HG02981 (cell line): ENCODE results near the gene SHOC1.
A peak's percentile ranks its signal among the peaks of the same experiment; 100 is the strongest.
"Not testable (repeated sequence)": the region's sequence is repeated elsewhere in the genome, so short reads cannot be mapped to it uniquely, and the experiment has no call there.

Experiments
- ATAC-seq: cut with Tn5 transposase; IDR thresholded peaks from one replicate; pipeline ENCODE4 v1.9.1; 2021; ENCODE audit warnings: mild to moderate bottlenecking, moderate library complexity; ENCODE audit not compliant: unreplicated experiment

Gene SHOC1

DNA sequence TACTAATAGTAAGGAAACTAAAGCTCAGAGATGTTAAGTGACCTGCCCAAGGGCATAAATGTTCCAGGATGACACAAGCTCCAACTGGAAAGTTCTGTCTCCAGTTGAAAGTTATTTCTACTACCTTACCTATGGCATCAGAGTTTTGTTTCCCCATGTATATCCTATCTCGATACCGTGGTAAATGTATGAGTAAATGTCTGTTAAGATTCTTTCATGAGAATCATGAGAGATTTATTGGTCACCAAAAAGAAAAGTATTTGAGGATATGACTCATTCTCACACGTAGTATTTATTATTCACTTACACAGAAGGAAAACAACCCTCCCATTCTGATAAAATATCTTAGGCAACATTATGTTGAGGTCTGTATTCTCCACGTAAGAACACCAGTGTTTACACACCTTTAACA is 11.1 kb upstream of the SHOC1 start:
- no peak for ATAC-seq

GRCh38 chr9:111805262-111805661 is 10.5 kb upstream of the SHOC1 start:
- ATAC-seq: no peak

GRCh38 chr9:111804636-111805035 is 9.9 kb upstream of the SHOC1 start:
- ATAC-seq: no peak

DNA sequence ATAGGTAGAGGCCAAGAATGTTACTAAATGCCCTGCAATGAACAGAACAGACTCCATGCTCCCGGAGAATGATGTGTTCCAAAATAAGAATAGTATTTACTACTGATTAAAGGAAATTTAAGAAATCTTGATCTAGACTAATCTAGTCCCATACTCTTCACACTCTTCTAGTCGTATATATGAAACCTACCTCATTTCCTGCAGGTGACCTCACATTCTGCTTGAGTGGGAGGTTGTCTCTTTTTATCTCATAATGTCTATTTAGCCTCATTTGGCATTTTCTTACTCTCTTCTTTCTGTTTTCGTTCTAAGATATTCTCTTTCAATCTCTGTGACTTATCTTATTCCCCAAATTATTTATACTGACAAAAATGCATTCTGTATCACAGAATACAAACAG is 9.2 kb upstream of the SHOC1 start:
- no peak for ATAC-seq

GRCh38 chr9:111799915-111800526 is 5.3 kb upstream of the SHOC1 start:
- ATAC-seq: no peak

GRCh38 chr9:111799506-111799905 is 4.8 kb upstream of the SHOC1 start:
- no peak for ATAC-seq

- no peak for ATAC-seq
Observed at GRCh38 chr9:111798786-111799185, 4.0 kb upstream of the SHOC1 start.

- no peak for ATAC-seq
Observed at GRCh38 chr9:111795557-111795839, 761 bp upstream of the SHOC1 start.

DNA sequence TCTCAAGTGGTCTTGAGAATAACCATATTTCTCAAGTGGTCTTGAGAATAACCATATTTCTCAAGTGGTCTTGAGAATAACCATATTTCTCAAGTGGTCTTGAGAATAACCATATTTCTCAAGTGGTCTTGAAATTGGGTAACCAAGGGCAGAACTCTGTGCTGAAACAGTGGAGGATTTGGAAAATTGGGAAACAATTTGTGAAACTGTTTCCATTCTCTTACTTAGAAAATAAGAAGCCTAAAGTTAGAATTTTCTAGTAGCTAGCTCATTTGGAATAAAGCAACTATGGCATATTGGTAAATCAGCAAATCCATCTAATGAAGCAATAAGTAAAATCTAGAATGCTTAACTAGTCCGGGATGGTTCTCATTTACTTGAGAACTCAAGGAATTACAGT is 2.9 kb downstream of the SHOC1 start:
- not testable (repeated sequence) for ATAC-seq

DNA sequence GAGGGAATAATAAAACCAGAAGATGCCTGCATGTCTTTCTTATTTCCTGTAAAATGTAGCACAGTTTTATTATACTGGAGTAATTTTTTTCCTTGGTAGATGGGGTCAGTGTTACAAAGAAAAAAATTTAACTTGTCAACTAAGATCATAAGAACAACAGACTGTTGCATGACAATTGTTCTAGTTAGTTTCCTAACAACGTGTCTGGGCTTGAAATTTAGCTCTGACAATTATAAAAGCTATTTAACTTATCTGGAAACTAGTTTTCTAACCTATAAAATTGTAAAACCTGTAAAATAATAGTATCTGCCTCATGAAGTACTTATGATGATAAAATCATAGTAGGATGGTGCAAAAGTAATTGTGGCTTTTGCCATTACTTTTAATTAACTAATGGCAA is 4.9 kb downstream of the SHOC1 start:
- ATAC-seq: no peak

DNA sequence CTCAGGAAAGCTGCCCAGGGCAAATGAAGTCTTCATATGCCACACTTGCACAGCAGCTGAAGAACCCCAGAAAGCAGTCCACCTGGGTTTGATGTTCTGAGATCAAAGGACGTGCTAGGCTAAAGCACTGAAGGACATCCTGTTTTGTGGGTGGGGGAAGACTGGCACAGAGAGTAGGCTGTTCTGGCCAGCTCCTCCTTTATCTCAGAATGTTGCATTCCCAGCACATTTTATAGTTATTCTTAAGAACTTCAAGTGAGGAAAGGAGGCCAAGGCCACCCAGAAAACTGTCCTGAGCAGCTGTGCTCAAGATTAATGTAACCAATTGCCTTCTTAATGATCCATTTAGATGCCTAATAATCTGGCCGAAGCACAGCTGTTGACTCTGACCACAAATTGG is 10.9 kb downstream of the SHOC1 start:
- no peak for ATAC-seq

GRCh38 chr9:111783424-111783823 is 11.3 kb downstream of the SHOC1 start:
- no peak for ATAC-seq

GRCh38 chr9:111766066-111766465 is 28.7 kb downstream of the SHOC1 start:
- no peak for ATAC-seq

DNA sequence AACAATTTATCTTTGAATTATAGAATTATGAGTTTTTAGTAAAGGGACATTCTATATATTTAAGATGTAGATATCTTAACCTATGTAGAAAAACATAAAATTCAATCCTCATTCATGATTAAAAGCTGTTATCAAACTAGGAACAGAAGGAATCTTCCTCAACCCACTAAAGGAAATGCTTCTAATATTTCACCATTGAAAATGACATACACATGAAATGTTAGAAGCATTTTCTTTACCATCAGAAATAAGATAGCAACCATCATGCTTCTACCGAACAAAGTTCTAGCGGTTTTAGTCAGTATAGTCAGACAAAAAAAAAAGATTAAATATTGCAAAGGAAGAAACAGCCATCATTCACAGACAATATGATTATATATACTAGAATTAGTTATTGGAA is 32.2 kb downstream of the SHOC1 start:
- ATAC-seq: no peak

DNA sequence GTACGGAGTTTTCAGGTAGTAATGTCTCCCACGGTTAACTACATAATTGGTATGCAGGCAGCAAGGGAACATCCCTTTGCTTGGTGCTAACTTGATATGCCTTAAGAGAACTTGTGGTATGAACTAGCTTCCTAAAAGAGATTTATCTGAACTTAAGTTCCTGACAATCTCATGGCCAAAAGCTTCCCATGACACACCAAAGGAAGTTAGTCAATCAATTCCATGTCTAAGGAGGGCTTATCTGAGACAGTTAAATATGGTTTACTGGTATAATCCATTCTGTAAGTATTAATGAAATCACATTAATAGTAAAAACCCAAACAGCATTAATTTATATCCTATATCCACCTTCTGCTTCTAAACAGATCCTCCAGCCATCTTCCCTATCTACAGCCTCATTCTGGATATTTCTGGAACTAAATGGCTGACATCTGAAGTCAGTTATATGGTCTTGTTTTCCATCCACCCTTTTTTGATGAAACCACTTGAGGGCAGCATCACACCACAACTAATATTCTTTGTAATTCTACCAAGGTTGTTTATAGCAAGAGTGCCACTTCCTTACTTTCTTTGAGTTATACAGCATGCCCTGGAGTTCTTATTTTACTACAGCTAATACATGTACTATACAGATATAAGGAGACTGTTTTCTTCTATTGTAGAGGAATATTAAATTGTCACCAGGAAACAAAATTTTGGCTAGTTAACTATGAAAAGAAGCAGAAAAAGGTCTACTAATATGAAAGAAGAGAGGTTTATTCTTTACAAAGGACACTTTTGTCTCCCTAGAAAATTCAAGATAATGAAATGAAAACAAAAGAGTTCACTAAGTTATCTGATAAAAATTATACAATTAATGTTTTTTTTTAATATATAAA is 34.7 kb downstream of the SHOC1 start:
- peak; percentile 61 for ATAC-seq

- no peak for ATAC-seq
Observed at GRCh38 chr9:111754800-111755199, 39.9 kb downstream of the SHOC1 start.

DNA sequence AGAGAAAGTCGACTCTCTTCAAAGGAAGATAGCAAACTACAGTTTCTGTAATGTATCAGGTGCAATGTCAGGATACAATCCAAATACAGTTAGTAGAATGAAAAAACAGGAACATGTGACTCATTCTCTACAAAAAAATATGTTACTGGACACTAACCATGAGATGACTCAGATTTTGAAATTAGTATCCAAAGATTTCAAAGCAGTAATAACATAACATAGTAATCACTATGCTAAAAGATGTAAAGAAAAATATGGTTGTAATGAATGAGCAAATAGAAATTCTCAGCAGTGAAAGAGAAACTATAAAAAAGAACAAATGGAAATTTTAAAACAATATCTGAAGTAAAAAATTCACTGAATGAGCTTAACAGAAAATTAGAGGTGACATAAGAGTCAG is 42.3 kb downstream of the SHOC1 start:
- ATAC-seq: no peak
